T-helper 17 cell (primary cell): ENCODE results near the gene PGAM5. TPM values are rescaled to one million over a fixed set of nuclear protein-coding genes. Genes with fewer than 3 reads are reported as not detected.
"Not testable (repeated sequence)": the region's sequence is repeated elsewhere in the genome, so short reads cannot be mapped to it uniquely, and the experiment has no call there.

Source experiments
- ATAC-seq: fragments of 150-1000 bp; cut with Tn5 transposase; 2 replicates; pipeline ENCODE4 v1.10.0; 2021; ENCODE audit warnings: mild to moderate bottlenecking, moderate library complexity
- DNase-seq, 3 donors: peaks; one replicate each; pipeline versions ENCODE4 v3.0.0 to v3.0.0-alpha.2; 2020 to 2021
- H3K9me3 ChIP-seq: one replicate; pipeline ENCODE4 v1.7.0; 2013; ENCODE audit warnings: low read length, mild to moderate bottlenecking; ENCODE audit not compliant: control insufficient read depth, poor library complexity, severe bottlenecking
- H3K27ac Mint-ChIP-seq: one replicate; pipeline ENCODE4 v1.8.0; 2022; ENCODE audit warnings: mild to moderate bottlenecking, moderate library complexity, mixed read lengths
- H3K27me3 Mint-ChIP-seq: one replicate; pipeline ENCODE4 v1.8.0; 2022; ENCODE audit warnings: mixed read lengths
- H3K36me3 Mint-ChIP-seq: one replicate; pipeline ENCODE4 v1.8.0; 2022; ENCODE audit warnings: low read depth, mixed read lengths
- H3K4me1 Mint-ChIP-seq: one replicate; pipeline ENCODE4 v1.8.0; 2022; ENCODE audit warnings: mild to moderate bottlenecking, mixed read lengths
- H3K4me3 Mint-ChIP-seq: one replicate; pipeline ENCODE4 v1.8.0; 2022; ENCODE audit warnings: mild to moderate bottlenecking, moderate library complexity, mixed read lengths
- total RNA-seq, 4 donors: library from RNA in 2 of 4; stranded (reverse) in 2 of 4; gene quantifications; one replicate each; pipeline ENCODE4 v1.2.3 and lab custom pipeline; 2022 to 2026

PGAM5 gene
- total RNA-seq, 2 donors from 2014 or later = 19.6 to 23.8 TPM

- no peak overlapping the region for H3K27ac Mint-ChIP-seq
- no peak for DNase-seq
- ATAC-seq = no peak
- peaks cover 6% of the 10 kb centered on the region for H3K36me3 Mint-ChIP-seq
- no peaks in the 10 kb centered on the region for H3K9me3 ChIP-seq
- H3K27me3 Mint-ChIP-seq = no peaks in the 10 kb centered on the region
- H3K4me1 Mint-ChIP-seq = peaks cover 10% of the 10 kb centered on the region
- H3K4me3 Mint-ChIP-seq = no peak overlapping the region
Measured at GRCh38 chr12:132673288-132674179, 37.1 kb upstream of the PGAM5 start.

DNA sequence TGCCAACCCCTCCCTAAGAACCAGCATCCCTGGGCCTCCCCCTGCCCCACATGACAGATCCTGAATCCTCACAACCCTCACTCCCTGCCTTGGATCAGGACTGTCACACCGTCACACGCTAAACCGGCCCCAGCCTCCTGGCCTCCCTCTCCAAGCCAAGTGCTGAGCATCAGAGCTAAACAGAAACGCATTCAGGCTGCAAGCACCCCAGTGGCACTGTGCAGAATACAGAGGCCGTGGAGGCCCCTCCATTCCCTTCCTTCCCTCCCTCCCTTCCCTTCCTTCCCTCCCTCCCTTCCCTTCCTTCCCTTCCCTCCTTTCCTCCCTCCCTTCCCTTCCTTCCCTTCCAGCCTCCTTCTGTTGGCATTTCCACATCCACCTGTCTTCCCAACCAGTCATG, 36.1 kb upstream of the PGAM5 start:
- Mint-ChIP-seq H3K4me1 (peaks cover 10% of the 10 kb centered on the region), H3K36me3 (peaks cover 6% of the 10 kb centered on the region), H3K27ac (no peak overlapping the region), H3K4me3 (peak overlapping the region; percentile 31), H3K27me3 (no peaks in the 10 kb centered on the region)
- H3K9me3 ChIP-seq = no peaks in the 10 kb centered on the region
- ATAC-seq = no peak
- DNase-seq = no peak

DNA sequence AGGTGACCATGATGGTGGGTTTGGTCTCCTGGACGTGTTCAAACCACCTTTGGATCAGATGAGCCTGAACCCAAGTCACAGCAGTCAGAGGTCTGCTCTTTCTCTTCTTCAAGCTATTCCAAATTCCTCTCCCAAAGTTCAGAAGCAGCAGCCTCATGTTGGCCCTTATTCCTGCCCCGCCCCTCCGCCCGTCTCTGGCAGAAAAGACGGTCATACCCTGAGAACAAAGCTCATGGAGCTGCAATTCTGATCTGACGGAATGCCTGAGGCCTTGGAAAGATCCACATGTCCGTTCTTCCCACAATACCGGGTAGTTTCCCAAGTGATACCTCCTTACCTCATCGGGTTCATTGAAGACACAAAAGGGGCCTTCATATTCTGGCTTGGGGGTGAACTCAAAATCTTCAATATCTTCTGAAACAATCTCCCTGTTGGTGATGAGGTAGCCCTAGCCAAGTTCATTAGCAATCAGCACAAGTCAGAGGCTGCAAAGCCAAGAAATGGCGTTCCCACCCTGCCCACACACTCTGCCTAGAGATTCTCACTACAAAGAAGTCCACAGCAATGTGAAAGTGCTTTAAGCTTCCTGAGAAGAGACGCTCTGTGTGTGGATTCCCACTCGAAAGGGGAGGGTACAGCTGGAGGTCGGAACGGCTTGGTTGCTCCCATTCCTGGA, 34.7 kb upstream of the PGAM5 start:
- Mint-ChIP-seq H3K27ac (no peak overlapping the region), H3K36me3 (peaks cover 6% of the 10 kb centered on the region), H3K4me3 (no peak overlapping the region), H3K27me3 (no peaks in the 10 kb centered on the region), H3K4me1 (peaks cover 10% of the 10 kb centered on the region)
- DNase-seq (no peak), ATAC-seq (no peak)
- H3K9me3 ChIP-seq = no peaks in the 10 kb centered on the region

DNA sequence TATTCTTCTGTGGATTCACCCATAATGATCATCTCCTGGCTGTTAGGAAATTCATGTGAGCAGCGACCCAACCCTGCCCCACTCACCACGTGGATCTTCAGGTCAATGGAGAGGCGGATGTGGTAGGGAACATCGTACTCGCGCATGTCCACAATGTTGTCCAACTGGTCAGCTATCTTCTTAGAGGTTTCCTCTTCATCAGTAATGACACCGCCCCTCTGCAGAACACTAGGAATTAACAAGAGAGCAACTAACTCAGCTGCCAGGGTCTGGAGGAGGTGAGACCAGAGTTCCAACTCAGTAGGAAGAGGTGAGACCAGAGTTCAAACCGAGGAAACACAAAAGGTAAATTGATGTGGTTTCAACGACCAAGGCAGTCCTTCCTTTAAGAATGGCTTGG, 33.1 kb upstream of the PGAM5 start:
- no peaks in the 10 kb centered on the region for H3K9me3 ChIP-seq
- DNase-seq (no peak), ATAC-seq (no peak)
- peaks cover 3% of the 10 kb centered on the region for H3K4me1 Mint-ChIP-seq
- no peak overlapping the region for H3K27ac Mint-ChIP-seq
- H3K27me3 Mint-ChIP-seq = no peaks in the 10 kb centered on the region
- H3K36me3 Mint-ChIP-seq = peaks cover 3% of the 10 kb centered on the region
- no peak overlapping the region for H3K4me3 Mint-ChIP-seq

DNA sequence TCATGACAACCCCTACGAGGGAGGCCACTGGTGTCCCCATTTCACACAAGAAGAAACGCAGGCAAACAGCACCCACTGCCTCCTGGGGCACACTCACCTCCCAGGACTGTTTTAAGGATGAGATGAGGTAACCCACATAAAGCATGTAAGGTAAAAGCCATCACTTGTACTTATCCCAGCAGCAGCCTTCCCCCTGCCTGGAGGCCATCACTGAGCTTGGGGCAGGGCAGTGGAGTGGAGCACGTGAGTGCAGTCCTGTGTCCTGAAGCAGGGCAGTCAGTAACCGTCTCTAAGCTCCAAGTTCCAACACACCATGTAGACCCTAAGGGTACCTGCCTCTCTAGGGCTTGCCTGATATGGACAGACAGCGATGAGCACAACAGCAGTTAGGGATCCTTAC, 25.2 kb upstream of the PGAM5 start:
- H3K27ac Mint-ChIP-seq = no peak overlapping the region
- DNase-seq (no peak), ATAC-seq (no peak)
- no peaks in the 10 kb centered on the region for H3K9me3 ChIP-seq
- H3K4me3 Mint-ChIP-seq = peak overlapping the region; percentile 53
- H3K4me1 Mint-ChIP-seq = peaks cover 15% of the 10 kb centered on the region
- H3K36me3 Mint-ChIP-seq = no peaks in the 10 kb centered on the region
- no peaks in the 10 kb centered on the region for H3K27me3 Mint-ChIP-seq

GRCh38 chr12:132686825-132687210, 23.8 kb upstream of the PGAM5 start:
- no peaks in the 10 kb centered on the region for H3K9me3 ChIP-seq
- Mint-ChIP-seq H3K27me3 (no peaks in the 10 kb centered on the region), H3K27ac (peak overlapping the region; percentile 45), H3K4me3 (peak overlapping the region; percentile 89), H3K4me1 (peaks cover 15% of the 10 kb centered on the region), H3K36me3 (no peaks in the 10 kb centered on the region)
- ATAC-seq (no peak), DNase-seq (no peak)

GRCh38 chr12:132687211-132688164, 23.2 kb upstream of the PGAM5 start, which contains the start of the genes POLE and PXMP2:
TSS of gene POLE (minus strand) at chr12:132687342. CDS start at chr12:132687315, 27 bp downstream.
TSS of gene PXMP2 (plus strand) at chr12:132687587. CDS start at chr12:132687671, 84 bp downstream.
- no peaks in the 10 kb centered on the region for H3K9me3 ChIP-seq
- DNase-seq (peak; percentile 86 to 90 (median 88)), ATAC-seq (peak; percentile 95)
- H3K27ac Mint-ChIP-seq = peak within 1 kb of the TSS; percentile 45
- H3K27me3 Mint-ChIP-seq = no peaks in the 10 kb centered on the region
- H3K36me3 Mint-ChIP-seq = no peaks in the 10 kb centered on the region
- peak within 1 kb of the TSS; percentile 89 for H3K4me3 Mint-ChIP-seq
- H3K4me1 Mint-ChIP-seq = peaks cover 15% of the 10 kb centered on the region

DNA sequence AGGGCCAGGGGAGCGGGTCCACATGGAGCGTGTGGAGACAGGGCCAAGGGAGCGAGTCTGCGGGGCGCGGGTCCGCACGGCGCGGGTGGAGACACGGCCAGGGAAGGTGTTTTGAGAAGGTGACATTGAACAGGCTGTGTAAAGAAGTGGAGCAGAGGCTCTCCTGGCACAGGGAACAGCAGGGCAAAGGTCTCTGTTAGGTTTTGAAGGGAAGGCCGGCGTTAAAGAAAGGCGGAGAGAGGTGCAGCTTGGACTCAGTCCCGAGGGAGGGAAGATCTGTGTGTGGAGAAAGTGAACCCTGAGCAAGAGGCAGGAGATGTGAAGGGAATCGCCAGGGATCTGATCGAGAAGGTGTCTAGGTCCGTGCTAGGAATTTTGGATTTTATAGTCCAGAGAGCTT, 21.4 kb upstream of the PGAM5 start:
- no peak for ATAC-seq

DNA sequence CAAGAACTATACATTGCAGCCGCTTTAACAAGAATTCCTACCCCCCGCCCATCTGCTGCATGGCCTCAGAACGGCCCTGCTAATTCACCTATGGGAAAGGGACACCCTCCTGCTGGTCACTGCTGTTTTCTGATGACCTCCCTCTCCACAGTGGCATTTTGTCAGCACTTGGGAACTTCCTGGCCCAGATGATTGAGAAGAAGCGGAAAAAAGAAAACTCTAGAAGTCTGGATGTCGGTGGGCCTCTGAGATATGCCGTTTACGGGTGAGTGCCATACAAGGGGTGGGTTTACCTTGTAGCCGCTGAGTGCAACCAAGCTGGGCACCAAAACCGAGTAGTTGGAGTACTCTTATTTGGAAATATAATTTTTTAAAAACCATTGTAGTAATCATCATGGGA, 20.5 kb upstream of the PGAM5 start:
- Mint-ChIP-seq H3K36me3 (no peaks in the 10 kb centered on the region), H3K4me3 (peak overlapping the region; percentile 25), H3K4me1 (peaks cover 14% of the 10 kb centered on the region), H3K27ac (no peak overlapping the region), H3K27me3 (no peaks in the 10 kb centered on the region)
- no peaks in the 10 kb centered on the region for H3K9me3 ChIP-seq
- ATAC-seq (no peak), DNase-seq (no peak)

More for the DNA sequence above, 21.4 kb upstream of the PGAM5 start:
- H3K9me3 ChIP-seq = no peaks in the 10 kb centered on the region
- H3K36me3 Mint-ChIP-seq = no peaks in the 10 kb centered on the region
- DNase-seq = no peak
- H3K27ac Mint-ChIP-seq = peak overlapping the region; percentile 72
- peaks cover 15% of the 10 kb centered on the region for H3K4me1 Mint-ChIP-seq
- no peaks in the 10 kb centered on the region for H3K27me3 Mint-ChIP-seq
- peak overlapping the region; percentile 74 for H3K4me3 Mint-ChIP-seq

DNA sequence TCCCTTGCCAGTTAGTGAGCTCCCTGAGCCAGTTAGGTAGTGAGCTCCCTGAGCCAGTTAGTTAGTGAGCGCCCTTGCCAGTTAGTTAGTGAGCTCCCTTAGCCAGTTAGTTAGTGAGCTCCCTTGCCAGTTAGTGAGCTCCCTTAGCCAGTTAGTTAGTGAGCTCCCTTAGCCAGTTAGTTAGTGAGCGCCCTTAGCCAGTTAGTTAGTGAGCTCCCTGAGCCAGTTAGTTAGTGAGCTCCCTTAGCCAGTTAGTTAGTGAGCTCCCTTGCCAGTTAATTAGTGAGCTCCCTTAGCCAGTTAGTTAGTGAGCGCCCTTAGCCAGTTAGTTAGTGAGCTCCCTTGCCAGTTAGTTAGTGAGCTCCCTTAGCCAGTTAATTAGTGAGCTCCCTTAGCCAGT, 18.6 kb upstream of the PGAM5 start:
- not testable (repeated sequence) for H3K36me3 Mint-ChIP-seq, H3K27me3 Mint-ChIP-seq, ATAC-seq, H3K4me3 Mint-ChIP-seq, H3K9me3 ChIP-seq, H3K4me1 Mint-ChIP-seq, DNase-seq, H3K27ac Mint-ChIP-seq

GRCh38 chr12:132694888-132695287, 15.8 kb upstream of the PGAM5 start:
- H3K27me3 Mint-ChIP-seq = not testable (repeated sequence)

DNA sequence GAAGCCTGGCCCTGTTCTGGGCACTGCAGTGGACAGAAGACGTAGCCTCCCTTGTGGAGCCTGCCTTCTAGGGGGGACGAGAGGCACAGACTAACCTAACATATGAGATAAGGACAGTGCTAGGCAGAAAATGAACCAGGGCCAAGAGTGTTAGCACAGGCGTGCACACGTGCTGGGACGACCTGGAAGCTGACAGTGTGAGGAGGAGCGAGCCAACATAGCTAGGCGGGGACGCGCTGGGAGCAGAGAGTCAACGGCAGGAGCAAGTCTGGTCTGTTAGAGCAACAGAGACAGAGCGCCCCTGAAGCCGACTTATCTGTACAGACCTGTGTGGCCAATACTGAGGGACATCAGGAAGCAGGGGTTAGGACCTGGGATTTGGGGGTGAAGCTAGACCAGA, 15.2 kb upstream of the PGAM5 start:
- DNase-seq (no peak), ATAC-seq (no peak)
- H3K36me3 Mint-ChIP-seq = peaks cover 4% of the 10 kb centered on the region
- H3K27ac Mint-ChIP-seq = no peak overlapping the region
- H3K4me3 Mint-ChIP-seq = no peak overlapping the region
- no peaks in the 10 kb centered on the region for H3K4me1 Mint-ChIP-seq
- no peaks in the 10 kb centered on the region for H3K9me3 ChIP-seq
- no peaks in the 10 kb centered on the region for H3K27me3 Mint-ChIP-seq

More at GRCh38 chr12:132694888-132695287, 15.8 kb upstream of the PGAM5 start:
- not testable (repeated sequence) for H3K9me3 ChIP-seq, H3K36me3 Mint-ChIP-seq, H3K4me1 Mint-ChIP-seq, DNase-seq, ATAC-seq, H3K27ac Mint-ChIP-seq, H3K4me3 Mint-ChIP-seq

GRCh38 chr12:132698341-132698740, 12.3 kb upstream of the PGAM5 start:
- no peaks in the 10 kb centered on the region for H3K27me3 Mint-ChIP-seq
- no peaks in the 10 kb centered on the region for H3K9me3 ChIP-seq
- DNase-seq (no peak), ATAC-seq (no peak)
- H3K27ac Mint-ChIP-seq = no peak overlapping the region
- no peaks in the 10 kb centered on the region for H3K4me1 Mint-ChIP-seq
- peaks cover 4% of the 10 kb centered on the region for H3K36me3 Mint-ChIP-seq
- no peak overlapping the region for H3K4me3 Mint-ChIP-seq
